KMS-11 (cell line): ENCODE results near the gene GPER1.

Experiments used
- H2AFZ ChIP-seq: fragments of 200-600 bp; sonication (generic); 2 replicates; pipeline ENCODE4 v1.6.1; 2016; ENCODE audit warnings: antibody characterized with exemption, mixed run types, low read depth
- H3K27ac ChIP-seq: fragments of 200-600 bp; sonication (generic); 2 replicates; pipeline ENCODE4 v1.6.1; 2016; ENCODE audit warnings: mild to moderate bottlenecking, mixed run types
- H3K27me3 ChIP-seq: fragments of 200-600 bp; sonication (generic); 2 replicates; pipeline ENCODE4 v1.6.1; 2017; ENCODE audit warnings: mild to moderate bottlenecking, low read depth, mixed run types, moderate library complexity; ENCODE audit not compliant: insufficient read depth
- H3K36me3 ChIP-seq: fragments of 200-600 bp; sonication (generic); 2 replicates; pipeline ENCODE4 v1.6.1; 2017; ENCODE audit warnings: mild to moderate bottlenecking, mixed run types; ENCODE audit not compliant: insufficient read depth
- H3K4me1 ChIP-seq: fragments of 200-600 bp; sonication (generic); 2 replicates; pipeline ENCODE4 v1.6.1; 2016; ENCODE audit warnings: mild to moderate bottlenecking, low read depth, mixed run types; ENCODE audit not compliant: poor library complexity, severe bottlenecking
- H3K4me2 ChIP-seq: fragments of 200-600 bp; sonication (generic); 2 replicates; pipeline ENCODE4 v1.7.0; 2016; ENCODE audit warnings: mild to moderate bottlenecking, mixed run types
- H3K4me3 ChIP-seq: fragments of 200-600 bp; sonication (generic); IDR thresholded peaks from 2 replicates; pipeline ENCODE4 v1.6.1; 2017; ENCODE audit warnings: low read depth, low read length, mixed read lengths; ENCODE audit not compliant: insufficient read depth
- H3K79me2 ChIP-seq: fragments of 200-600 bp; sonication (generic); 2 replicates; pipeline ENCODE4 v1.6.1; 2016; ENCODE audit warnings: low read depth, mixed run types; ENCODE audit not compliant: insufficient read depth
- H3K9ac ChIP-seq: fragments of 200-600 bp; sonication (generic); 2 replicates; pipeline ENCODE4 v1.6.1; 2016; ENCODE audit warnings: mild to moderate bottlenecking, mixed run types
- H4K20me1 ChIP-seq: fragments of 200-600 bp; sonication (generic); 2 replicates; pipeline ENCODE4 v1.6.1; 2016; ENCODE audit warnings: mild to moderate bottlenecking, mixed run types; ENCODE audit not compliant: insufficient read depth
- TF ChIP-seq, protein P1 (sequence below): fragments of 200-600 bp; sonication (generic); conservative IDR thresholded peaks from 2 replicates; pipeline ENCODE4 v1.6.1; 2017; ENCODE audit warnings: low read depth, mild to moderate bottlenecking, antibody characterized with exemption, low read length, moderate library complexity, mixed read lengths

The GPER1 gene

DNA sequence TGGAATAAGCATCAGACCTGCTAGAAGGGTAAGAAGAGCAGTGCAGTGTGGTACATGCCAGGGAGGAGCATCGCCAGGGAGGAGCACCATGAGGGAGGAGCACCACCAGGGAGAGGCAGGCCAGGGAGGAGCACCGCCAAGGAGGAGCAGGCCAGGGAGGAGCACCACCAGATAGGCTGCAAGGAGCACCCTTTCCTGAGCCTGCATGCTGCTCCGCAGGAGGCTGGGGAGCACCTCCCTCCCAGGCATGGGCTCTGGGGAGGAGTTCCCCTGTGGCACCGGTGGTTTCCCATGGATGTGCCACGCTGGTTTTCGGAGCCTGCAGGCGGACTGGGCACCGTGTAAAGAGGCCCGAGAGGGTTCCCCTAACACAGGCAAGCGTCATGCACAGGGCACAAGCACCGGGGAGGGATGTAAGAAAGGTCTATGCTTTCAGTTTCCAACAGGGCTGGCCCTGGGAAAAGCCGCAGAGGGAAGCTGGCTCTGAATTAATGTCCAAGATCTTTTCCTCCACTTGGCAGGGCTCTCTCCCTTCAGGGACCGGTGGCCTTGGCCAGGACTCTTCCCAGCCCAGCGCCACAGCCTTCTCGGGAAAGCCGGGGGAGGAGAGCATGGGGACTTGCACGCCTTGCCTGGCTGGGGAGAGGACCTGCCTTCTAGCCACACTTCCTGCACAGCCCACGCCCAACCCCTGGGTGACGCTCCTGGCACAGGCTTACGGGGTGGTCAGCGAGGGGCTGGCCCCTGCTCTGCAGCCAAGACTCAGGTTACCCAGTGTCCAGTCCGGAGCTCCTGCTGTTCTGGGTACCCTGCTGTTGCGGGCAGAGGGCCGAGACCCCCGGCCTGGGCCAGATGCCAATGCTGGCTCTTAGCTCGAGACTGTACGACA lies 11.5 kb upstream of the GPER1 start:
- Histone ChIP-seq H3K4me1 (no peaks in the 10 kb centered on the region), H3K27ac (no peak overlapping the region), H4K20me1 (no peaks in the 10 kb centered on the region), H3K4me3 (no peak overlapping the region), H3K9ac (no peak overlapping the region), H2AFZ (no peak overlapping the region), H3K79me2 (no peaks in the 10 kb centered on the region), H3K36me3 (no peaks in the 10 kb centered on the region), H3K4me2 (no peak overlapping the region), H3K27me3 (no peaks in the 10 kb centered on the region)
- TF ChIP-seq, protein P1, sequence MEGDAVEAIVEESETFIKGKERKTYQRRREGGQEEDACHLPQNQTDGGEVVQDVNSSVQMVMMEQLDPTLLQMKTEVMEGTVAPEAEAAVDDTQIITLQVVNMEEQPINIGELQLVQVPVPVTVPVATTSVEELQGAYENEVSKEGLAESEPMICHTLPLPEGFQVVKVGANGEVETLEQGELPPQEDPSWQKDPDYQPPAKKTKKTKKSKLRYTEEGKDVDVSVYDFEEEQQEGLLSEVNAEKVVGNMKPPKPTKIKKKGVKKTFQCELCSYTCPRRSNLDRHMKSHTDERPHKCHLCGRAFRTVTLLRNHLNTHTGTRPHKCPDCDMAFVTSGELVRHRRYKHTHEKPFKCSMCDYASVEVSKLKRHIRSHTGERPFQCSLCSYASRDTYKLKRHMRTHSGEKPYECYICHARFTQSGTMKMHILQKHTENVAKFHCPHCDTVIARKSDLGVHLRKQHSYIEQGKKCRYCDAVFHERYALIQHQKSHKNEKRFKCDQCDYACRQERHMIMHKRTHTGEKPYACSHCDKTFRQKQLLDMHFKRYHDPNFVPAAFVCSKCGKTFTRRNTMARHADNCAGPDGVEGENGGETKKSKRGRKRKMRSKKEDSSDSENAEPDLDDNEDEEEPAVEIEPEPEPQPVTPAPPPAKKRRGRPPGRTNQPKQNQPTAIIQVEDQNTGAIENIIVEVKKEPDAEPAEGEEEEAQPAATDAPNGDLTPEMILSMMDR, result no peak

DNA sequence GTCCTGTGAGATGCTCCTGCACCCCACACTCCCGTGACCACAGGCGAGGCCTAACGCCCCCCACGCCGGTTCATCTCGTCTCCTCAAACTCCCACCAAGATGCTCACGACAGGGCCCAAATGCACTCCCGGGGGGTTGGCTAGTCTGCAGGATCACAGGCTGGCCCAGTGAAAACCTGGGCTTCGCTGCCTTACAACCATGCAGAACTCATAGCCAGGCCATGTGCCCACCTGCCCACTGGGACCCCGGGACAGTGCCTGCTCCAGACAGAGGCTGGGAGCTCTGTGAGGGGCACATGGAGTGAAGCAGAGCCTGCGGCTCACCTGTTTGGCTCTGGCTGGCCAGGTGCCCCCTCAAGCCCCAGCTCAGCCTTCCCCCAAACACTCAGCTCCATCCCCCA lies 9.4 kb upstream of the GPER1 start:
- TF ChIP-seq, protein P1, result no peak
- H3K9ac ChIP-seq, result no peak overlapping the region
- no peaks in the 10 kb centered on the region for H3K4me1 ChIP-seq
- H3K4me3 ChIP-seq, result no peak overlapping the region
- H3K36me3 ChIP-seq, result no peaks in the 10 kb centered on the region
- H3K79me2 ChIP-seq, result no peaks in the 10 kb centered on the region
- H3K27me3 ChIP-seq, result no peaks in the 10 kb centered on the region
- no peak overlapping the region for H2AFZ ChIP-seq
- H4K20me1 ChIP-seq, result no peaks in the 10 kb centered on the region
- no peak overlapping the region for H3K4me2 ChIP-seq
- H3K27ac ChIP-seq, result no peak overlapping the region

DNA sequence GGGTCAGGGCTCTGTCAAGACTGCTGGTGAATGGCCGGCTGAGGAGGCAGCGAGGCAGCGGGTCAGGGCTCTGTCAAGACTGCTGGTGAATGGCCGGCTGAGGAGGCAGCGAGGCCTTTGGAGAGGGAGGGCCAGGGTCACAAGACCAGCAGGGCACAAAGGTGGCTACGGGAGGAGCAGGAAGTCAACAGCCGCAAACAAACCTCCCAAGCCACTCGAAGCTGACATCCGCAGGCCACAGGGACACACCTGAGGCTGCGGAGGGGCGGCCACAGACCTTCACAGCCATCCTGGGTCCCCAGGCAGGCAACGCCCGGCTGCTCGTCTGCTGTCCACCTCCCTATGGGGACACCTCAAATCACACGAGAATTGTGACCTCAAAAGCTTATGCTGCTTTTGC lies 8.9 kb upstream of the GPER1 start:
- Histone ChIP-seq H3K79me2 (no peaks in the 10 kb centered on the region), H4K20me1 (no peaks in the 10 kb centered on the region), H3K4me1 (no peaks in the 10 kb centered on the region), H3K27ac (no peak overlapping the region), H3K27me3 (no peaks in the 10 kb centered on the region), H2AFZ (no peak overlapping the region), H3K9ac (no peak overlapping the region), H3K4me3 (no peak overlapping the region), H3K36me3 (no peaks in the 10 kb centered on the region), H3K4me2 (no peak overlapping the region)
- TF ChIP-seq, protein P1, result no peak

DNA sequence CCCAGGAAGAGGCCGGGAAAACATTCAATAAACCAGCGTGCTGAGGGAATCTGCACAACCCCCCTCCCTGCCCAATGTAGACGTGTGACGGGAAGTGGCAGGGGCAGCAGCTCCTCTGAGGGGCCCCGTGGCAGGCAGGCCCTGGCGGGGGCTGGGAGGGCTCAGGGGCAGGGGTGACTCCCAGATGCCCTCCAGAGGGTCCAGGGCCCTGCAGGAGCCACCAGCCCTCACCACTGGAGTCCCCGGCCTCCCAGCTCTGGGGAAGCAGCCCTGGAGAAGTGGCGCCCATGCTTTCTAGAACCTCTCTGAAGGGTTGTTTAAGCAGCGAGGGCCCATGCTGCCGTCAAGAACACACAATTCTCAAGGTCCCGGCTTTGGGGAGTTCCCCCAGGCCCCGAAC lies 8.4 kb upstream of the GPER1 start:
- H4K20me1 ChIP-seq, result no peaks in the 10 kb centered on the region
- H3K27ac ChIP-seq, result no peak overlapping the region
- H3K79me2 ChIP-seq, result no peaks in the 10 kb centered on the region
- H3K4me3 ChIP-seq, result no peak overlapping the region
- H3K4me2 ChIP-seq, result no peak overlapping the region
- H3K9ac ChIP-seq, result no peak overlapping the region
- TF ChIP-seq, protein P1, result no peak
- no peaks in the 10 kb centered on the region for H3K36me3 ChIP-seq
- no peaks in the 10 kb centered on the region for H3K4me1 ChIP-seq
- H2AFZ ChIP-seq, result no peak overlapping the region
- H3K27me3 ChIP-seq, result no peaks in the 10 kb centered on the region
